ENCODE measurements around the gene FATE1.
A peak's percentile ranks its signal among the peaks of the same experiment; 100 is the strongest.

FATE1 gene

DNA sequence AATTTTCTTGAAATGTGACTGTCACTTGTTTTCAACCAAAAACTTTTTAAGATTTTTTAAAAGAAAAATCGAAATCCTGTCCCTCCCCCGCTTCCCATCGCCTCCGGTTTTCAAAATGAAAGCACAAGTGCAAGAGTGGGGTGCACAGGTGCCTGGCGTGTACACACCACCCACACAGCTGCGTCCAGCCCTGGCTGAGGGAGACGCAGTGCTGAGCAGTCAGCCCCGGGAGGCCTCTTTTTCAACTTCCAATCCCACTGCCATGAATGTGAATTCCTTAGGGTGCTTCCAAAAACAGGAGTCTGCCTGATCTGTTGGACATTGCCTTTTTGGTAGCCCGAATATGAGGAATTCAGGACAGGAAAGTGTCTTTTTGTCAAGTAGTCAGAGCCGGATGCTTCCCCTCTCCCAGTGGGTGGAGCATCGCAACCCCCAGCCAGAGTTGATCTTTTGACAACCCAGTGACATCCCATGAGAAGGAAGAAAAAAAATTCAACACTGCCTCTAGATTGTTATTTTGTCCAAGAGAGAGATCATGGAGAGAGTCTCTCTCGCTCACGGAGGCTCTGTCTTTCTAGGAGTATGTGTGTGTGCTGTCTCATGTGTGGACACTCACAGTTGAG, 11.7 kb upstream of the FATE1 start:
- DNase-seq: no peak

DNA sequence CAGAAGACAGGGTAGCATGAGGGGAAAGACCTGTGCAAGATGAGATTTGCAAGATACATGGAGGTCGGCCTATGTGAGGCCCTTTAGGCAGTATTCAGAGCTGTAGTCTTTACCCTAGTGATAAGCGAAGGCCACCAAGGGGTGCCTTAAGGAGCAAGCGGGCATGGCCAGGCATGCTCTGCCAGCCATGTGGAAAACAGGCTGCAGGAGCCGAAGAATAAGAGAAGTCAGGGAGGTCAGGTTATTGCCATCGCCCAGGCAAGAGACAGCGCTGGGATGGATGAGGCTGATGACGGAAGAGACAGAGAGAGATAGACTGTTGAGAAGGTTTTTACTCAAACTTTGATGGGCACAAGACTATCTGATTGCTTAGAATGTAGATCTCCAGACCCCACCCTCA, 7.0 kb upstream of the FATE1 start:
- no peak for DNase-seq

DNA sequence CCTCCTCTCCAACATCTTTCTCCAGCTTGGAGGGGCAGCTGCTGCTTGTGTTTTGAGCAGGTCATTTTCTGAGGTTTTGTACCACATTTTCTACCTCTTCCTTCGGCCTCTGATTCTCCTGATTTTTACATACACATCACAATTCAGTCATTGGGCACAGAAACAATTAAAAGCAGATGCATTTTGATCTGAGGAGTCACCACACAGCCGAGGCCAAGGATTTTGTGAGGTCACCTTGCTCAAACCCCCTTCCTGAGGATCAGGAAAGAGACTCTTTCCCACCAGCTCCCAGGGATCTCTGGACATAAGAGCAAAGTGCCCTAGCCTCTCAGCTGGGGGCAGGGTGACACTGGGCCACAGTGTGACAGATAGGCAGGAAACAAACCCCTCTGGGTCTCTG, 5.4 kb upstream of the FATE1 start:
- DNase-seq: no peak

DNA sequence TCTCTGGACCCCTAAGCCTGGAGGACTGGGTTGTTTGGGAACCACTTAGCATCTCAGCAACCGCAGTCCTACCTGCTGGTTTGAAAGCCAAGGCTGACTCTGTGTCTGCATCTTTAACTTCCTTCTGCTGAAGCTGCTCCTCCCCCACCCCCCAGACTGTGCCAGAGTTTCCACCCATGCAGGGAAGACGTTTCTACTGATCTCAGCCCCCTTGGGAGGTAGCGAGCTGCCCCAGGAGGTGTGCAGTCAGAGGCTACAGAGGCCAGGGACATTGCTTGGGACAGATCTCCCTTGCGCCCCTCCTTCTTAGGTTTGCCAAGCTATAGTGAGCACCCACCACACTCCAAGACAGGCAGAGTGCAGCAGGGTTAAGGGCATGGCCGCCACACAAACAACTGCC, 4.7 kb upstream of the FATE1 start:
- no peak for DNase-seq

DNA sequence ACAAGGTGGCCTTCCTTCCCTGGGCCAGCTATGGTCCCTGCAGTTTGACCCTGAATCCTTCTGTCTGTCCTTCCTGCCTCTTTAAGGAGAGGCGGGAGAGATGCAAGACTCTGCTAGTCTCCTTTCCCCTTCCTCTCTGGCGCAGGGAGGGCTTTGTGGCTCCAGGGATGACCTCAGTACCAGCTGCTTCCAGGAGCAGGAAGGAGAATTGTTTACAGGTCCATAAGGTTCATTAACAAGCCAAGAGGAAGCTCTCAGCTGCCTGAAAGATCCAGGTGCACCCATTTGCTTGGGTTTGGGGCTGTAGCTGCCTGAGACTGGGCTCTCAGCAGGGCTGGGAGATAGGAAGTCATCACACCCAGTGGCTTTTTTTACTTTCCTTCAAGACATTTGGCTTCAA, 4.0 kb upstream of the FATE1 start:
- no peak for DNase-seq

DNA sequence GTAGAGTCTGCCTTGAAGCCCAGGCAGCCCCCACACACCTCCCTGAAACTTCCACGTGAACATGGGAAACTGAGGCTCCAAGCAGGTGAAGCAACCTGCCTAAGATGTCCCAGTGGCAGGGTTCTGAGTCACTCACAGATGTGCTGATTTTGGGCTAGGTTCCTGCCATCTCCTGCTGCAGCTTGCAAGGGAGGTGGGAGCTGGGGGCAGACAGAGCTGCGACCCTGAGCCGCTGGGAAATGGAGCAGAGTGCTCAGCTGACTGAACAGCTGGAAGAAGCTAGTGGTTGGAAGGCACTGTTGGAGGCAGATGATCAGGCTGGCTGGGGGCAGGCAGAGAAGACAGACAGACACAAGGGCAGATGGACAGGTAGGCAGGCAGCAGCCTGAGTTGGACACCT, 3.6 kb upstream of the FATE1 start:
- DNase-seq: no peak

DNA sequence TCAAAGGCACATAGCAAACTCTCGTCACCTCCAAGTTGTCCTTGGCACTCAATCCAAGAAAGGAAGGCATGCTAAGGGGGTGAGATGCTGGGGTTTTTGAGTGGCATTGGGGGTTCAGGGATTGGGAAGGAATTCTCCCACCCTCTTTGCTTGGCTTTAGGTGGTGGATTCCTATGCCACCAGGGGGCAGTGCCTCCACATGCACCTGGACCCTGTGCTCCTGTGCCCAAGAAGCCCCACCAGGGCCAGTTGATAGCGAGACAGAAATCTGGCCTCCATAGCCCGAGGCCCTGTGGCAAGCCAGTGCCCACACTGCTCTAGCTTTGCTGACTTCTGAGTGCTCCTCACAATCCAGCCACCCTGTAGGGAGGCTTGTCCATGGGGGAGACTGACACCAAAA, 2.0 kb upstream of the FATE1 start:
- peak; percentile 6 for DNase-seq

DNA sequence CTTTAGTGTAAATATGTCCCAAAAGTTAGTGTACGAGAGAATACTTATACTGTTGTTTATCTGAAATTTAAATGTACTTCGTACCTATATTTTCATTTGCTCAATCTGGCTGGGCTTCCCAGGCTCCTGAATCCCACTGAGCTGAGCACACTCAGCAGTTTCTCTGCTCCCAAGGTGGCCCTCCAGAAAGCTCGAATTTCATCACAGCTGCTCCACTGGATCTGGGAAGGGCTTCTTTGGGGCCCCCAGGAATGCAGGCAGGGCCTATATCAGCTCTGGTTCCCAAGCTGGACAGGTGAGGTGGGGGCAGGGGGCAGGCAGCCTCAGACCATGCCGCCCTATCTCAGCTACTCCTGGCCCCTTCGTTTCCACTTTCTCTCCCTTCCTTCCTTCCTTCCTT, 1.5 kb upstream of the FATE1 start:
- no peak for DNase-seq

DNA sequence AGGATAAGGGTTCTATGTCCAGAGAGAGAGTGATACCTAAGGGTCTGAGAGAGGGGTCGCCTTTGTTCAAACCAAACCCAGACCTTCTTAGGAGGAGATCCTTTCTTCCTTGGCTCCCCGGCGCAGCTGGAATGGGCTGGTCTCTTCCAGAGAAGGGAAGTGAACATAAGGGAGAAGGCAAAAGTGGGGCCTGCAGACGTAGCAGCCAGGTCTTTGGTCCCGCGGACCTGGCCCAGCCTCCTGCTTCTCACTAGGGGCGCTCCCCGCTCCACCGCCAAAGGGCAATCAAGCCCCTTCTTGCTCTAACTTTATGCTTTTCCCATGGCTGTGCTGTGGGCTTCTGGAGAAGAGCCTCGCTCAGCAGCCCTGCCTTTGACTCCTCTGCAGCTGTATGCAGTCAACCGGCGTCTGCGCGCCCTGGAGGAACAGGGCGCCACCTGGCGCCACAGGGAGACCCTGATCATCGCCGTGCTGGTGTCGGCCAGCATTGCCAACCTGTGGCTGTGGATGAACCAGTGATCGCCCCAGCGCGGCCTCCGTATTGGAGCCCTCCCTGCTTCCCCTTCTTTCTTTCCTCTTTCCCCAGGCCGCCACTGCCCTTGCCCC, 6.5 kb downstream of the FATE1 start:
- no peak for DNase-seq

DNA sequence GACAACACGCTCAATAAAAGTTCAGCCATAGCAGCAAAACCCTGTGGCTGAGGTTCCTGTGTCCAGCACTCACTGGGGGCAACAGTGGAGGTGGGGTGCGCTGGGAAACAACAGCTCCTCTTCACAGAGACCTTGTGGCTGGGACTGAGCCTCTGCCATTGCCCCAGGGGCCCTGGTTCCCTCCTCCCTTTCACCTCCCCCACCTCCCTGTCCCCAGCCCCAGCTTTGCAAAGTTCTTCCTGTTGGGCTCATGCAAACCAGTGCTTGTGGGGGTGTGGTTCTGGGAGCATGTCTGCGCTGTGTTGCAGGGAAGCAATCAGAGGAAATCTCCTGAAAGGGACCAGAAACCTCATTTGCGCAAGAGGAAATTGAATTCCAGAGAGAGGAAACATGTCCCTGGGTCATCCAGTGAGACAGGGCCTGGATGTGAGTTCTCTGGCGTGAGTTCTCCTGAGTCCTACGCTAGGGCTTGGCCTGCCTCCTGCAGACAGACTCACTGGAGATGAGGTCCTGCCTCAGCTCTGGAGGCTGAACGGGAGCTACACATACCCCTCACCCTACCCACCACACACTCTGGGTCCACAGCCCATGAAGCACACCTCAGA, 7.4 kb downstream of the FATE1 start:
- no peak for DNase-seq

DNA sequence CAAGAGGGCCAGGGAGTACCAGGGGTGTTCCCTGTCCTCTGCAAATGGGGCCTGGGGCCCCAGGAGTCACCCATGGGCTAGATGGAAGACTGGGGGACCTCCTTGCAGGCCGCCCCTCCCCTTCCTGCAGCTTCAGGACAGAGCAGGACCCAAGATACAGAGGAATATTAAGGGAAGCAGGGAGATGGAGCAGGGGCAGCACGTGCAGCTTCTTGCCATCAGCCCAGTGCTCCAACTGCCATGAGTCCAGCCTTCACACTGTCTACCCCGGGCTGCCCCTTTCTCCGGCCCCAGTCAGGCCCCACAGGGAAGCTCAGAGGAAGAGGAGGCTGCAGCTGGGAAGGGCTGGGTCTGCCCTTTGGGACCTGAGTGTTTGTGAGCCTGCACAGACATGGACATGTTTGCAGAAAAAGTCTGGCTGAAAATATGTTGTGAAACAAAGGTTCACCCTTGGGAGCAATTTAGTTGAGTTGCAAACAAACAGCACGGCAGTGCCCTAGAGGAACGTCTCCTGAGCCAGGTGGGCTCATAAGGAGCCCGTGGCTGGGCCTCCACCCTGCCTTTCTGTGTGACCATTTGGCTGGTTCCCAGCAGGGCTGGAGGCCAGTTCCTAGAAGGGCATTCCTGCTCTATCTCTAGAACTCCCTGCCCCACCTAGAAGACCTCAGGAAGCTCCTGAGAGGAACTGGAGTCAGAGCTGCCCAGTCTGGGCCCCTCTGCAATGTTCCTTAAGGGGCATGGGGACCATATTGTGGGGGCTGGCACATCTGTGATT, 8.9 kb downstream of the FATE1 start:
- no peak for DNase-seq

DNA sequence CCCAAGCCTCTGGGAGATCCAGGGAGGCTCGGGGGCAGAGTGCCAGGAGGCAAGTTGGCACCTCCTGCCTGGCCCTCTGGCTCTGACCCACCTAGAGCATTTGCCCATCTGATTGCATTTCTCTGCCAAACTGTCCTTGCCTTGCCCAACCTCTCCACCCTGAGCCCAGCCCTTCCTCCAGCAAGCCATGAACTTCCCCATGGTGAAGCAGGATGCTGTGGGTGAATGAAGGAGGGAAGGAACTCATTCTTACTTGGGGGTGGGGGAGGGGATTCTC, 9.4 kb downstream of the FATE1 start:
- no peak for DNase-seq

DNA sequence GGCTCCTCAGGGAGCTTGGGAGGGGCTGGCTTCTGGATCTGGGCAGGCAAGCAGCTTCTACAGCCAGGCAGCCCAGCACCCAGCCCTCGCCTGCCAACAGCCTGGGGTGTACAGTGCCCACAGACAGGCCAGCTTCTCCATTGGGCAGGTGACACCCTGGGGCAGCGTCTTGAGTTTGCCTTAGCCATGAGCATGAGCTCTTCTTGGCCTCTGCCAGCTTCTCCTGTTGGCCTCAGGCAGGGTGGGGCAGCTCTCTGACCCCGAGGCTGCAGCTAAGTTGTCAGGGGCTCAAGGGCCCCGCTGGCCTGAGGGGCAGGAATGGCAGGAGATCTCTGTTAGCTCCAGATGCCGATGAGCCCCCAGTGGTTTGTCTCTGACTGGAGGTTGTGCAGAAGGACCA, 10.9 kb downstream of the FATE1 start:
- DNase-seq: no peak

DNA sequence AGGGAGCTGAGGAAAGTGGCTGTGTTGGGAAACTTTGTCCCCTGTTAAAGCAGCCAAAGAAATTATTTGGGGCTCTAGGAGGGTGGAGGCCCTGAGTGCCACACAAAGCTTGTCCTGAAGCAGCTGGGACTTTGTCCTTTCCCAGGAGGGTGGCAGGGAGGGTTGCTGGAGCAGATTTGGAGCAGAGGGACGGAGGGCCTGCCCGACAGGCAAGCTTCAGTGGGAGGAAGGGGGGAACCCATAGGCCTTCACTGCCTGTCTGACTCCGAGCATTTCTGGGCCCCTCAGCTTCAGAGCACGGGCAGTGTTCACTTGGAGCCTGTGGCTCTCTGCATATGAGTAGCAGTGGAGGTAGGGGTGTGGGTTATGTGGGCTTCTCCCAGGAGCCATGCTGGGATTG, 11.5 kb downstream of the FATE1 start:
- no peak for DNase-seq

DNA sequence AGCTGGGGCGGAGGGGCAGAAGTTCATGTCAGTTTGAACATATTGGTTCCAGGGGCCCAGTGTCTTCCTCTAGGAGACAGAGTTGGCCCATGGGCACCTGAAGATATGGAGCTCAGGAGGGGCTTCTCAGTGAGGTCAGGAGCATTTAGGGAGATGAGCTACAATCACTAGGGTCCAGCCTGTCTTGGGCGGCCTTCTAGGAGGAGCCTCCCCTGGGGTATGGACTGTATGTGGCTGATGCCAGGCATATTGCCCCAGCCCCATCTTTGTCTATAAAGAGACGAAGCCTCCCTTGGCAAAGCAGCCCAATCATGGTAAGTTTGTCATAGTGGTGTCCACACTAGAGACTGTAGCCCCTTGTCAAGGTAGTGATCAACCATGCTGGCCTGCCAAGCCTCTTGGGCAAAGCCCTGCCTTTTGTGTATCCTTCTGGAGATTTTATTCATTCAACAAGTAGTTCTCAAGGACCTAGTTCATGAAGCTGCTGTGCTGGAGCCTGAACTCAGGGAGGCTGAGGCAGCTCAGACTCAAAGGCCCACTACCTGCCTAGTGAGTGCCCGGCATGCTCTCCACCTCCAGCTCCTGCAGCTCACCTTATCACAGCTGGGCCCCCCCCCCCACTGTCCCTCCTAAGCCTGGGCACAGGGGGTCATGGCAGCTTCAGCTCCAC, 13.4 kb downstream of the FATE1 start:
- DNase-seq: no peak

DNA sequence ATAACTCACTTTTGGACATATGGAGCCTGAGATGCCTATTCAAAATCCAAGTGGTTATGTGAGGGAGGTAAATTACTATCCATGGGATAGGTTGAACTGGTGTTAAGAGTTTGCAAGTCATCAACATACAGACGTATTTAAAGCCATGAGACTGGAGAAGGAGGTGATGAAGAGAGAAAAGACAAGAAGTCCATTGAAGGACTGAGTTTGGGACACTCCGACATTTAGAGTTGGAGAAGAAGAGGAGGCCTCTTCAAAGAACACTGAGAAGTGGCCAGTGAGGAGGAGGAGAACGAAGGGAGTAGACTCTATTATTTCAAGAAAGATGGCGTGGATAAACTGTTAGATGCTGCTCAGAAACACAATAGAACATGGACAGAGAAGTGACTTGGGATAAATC, 18.6 kb downstream of the FATE1 start, which contains the start of gene CNGA2:
Gene CNGA2, plus strand, starts transcription at position 301 of the 400 bp plus-strand sequence. CDS start 3,738 bp downstream, outside the sequence.
- DNase-seq: no peak

DNA sequence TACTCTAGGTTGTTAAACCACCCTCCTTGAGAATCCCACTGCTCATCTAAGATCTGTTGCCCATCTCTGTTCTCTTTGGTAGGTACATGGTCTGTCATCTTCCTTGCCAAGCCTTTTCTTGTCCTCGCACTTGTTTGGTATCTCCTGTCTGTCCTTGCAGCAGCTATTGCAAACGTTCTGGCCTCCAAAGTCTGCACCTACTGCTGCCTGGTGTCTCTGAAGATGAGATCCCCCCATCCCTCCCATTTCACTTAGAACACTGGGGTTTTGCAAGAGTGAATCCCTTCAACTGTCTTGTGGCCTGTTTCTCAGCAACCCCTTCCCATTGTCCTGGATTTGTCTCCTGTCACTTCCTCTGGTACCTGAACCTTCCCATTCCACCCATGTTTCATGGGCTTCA, 19.4 kb downstream of the FATE1 start:
- no peak for DNase-seq

DNA sequence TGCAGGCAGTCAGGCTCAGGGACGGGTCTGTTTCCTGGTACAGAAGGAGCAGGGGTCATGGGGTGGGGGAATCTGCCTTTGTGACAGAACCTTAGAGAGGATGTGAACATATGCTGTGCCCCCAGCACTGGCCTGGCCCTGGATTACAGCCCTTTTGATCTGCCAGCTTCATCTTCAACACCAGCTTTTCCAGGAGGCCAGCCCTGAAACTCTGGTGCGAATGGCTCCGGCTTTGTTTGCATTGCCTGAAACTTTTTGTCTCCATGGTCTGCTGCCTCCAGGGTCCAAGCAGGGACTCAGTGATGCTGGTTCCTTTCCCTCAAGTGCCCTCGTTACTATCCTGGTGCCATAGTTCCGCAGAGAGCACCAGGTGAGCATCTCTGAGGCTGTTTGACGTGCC, 20.9 kb downstream of the FATE1 start:
- no peak for DNase-seq

DNA sequence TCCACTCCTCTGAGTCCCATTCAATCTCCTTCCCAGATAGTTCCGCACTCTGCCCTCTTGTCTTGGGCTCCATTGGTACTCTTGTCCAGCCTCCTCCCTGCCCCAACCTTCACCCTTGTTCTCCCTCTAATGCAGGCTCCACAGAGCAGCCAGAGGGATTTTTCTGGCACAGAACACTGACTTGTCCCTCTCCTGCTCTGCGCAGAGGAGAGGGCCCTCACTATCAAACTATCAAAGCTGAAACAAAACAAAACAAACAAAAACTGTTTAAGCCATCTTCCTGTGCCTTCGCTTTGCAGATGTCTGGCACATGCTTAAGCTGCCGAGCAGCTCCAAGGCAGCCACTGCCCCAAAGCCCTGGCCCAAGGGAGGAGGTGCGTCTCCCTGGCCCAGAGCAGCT, 21.7 kb downstream of the FATE1 start:
- no peak for DNase-seq

DNA sequence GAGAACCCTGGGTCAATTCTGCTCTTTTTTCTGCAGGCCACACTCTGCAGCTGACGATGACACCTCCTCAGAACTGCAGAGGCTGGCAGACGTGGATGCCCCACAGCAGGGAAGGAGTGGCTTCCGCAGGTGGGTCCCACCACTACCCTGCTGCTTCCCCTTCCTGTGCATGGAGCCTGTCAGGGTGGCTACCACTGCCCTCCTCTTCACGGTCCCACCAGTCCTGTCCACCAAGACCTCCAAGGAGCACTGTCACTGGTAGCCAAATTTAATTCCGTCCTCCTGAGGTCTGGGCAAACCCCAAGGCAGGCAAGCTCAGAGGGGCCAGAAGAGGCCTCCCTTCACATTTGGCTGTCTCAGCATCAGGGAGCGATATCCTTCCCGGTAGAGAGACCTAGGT, 22.9 kb downstream of the FATE1 start:
- DNase-seq: no peak

DNA sequence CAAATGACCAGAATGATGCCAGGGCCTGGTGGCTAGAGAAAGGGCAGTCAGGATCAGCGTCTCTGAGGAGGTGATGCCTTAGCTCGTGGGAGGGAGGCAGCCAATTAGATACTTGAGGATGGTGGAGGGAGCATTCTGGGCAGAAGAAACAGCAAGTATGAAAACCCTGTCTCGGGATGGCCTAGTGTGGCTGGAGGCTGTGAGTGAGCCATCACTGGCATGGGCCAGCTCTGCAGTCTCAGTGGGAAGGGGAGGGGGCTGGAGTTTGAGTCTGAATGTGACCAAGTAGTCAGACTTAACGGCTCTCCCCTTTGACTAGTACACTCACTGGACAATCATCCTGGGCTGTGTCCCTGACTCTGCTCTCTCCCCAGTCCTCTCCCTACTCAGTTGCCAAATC, 25.8 kb downstream of the FATE1 start:
- no peak for DNase-seq

DNA sequence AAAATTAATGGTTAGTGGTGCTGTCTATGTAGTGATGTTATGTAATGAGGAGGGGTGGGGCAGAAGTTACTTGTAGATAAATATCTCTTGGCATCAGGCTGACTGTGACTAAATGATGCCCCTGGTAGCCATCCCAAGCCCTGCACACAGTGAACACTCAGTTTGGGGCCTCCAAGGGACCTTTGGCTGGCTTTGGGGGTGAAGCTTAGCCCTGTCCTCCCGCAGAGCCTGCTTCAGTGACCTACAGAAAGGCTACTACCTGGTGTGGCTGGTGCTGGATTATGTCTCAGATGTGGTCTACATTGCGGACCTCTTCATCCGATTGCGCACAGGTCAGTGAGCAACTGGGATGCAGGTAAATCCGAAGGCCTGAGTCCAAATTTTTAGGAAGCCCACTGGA, 26.5 kb downstream of the FATE1 start:
- DNase-seq: no peak

DNA sequence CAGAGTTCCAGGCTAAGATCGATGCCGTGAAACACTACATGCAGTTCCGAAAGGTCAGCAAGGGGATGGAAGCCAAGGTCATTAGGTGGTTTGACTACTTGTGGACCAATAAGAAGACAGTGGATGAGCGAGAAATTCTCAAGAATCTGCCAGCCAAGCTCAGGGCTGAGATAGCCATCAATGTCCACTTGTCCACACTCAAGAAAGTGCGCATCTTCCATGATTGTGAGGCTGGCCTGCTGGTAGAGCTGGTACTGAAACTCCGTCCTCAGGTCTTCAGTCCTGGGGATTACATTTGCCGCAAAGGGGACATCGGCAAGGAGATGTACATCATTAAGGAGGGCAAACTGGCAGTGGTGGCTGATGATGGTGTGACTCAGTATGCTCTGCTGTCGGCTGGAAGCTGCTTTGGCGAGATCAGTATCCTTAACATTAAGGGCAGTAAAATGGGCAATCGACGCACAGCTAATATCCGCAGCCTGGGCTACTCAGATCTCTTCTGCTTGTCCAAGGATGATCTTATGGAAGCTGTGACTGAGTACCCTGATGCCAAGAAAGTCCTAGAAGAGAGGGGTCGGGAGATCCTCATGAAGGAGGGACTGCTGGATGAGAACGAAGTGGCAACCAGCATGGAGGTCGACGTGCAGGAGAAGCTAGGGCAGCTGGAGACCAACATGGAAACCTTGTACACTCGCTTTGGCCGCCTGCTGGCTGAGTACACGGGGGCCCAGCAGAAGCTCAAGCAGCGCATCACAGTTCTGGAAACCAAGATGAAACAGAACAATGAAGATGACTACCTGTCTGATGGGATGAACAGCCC, 28.0 kb downstream of the FATE1 start:
- no peak for DNase-seq

Data from suppressor macrophage treated with lipopolysaccharide for 4 hours (primary cell).